ENCODE results near the gene PTPRN2.
"Not testable (repeated sequence)": the region's sequence is repeated elsewhere in the genome, so short reads cannot be mapped to it uniquely, and the experiment has no call there.

Gene PTPRN2

GRCh38 chr7:158345731-158346130, 241.9 kb downstream of the PTPRN2 start:
- DNase-seq (ENCODE audit: extremely low read depth, low read depth): no peak
- no peak for TF ChIP-seq CTCF (IDR thresholded peaks at IDR 0.05; ENCODE audit: low read depth, low read length)

DNA sequence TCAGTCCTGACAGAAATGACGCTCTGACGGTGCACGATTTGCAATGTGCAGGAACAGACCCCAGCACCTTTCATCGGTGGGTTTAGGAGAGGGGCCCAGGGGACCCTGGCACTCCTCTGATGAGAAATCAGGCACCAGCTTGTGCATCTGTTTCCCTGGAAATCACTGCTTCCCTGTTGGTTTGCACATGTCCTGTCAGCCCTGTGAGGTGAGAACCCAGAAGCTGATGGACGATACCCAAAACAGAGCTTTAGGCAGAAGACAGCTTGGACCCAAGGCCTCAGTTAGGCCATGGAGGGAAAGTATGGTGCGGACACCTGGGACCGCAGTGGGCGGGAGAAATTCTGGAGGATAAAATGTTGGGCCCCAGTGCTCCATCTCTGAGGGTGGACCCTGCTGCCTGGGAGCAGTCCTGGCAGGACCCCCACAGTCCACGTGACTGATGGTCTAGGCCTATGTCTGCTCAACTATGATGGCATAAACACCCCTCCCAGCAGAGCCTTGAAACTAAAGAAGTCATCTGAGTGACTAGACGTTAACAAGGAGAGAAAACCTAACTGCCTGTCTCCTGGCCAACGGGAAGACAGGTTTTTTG, 242.8 kb downstream of the PTPRN2 start:
- DNase-seq (ENCODE audit: extremely low read depth, low read depth): no peak
- no peak for TF ChIP-seq CTCF (IDR thresholded peaks at IDR 0.05; ENCODE audit: low read depth, low read length)

DNA sequence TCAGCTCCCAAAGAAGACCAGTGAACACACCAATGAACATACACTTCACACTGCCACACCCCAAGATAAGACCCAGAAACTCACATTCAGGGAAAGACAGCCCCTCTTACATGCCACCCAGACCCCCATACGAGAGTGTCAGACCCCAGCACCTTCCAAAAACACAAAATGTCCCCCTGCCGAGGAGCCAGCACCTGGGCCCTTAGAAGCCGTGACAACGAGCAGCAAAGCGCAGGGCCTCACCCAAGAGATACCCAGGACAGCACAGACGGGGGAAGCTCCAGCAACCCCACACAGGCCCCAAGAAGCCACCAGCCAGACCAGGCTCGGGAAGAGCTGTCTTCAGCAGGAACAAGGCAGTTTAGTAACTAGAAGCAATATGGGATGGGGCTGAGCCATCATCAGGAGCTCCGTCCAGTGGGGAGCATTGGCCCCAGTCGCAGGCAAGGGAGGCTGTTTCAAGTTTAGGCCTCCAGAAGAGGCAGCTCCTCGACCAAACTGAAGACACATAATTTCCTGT, 243.6 kb downstream of the PTPRN2 start:
- DNase-seq (ENCODE audit: extremely low read depth, low read depth): no peak
- TF ChIP-seq CTCF (IDR thresholded peaks at IDR 0.05; ENCODE audit: low read depth, low read length): no peak

GRCh38 chr7:158343526-158343925, 244.1 kb downstream of the PTPRN2 start:
- DNase-seq (ENCODE audit: extremely low read depth, low read depth): no peak
- no peak for TF ChIP-seq CTCF (IDR thresholded peaks at IDR 0.05; ENCODE audit: low read depth, low read length)

GRCh38 chr7:158341097-158341496, 246.5 kb downstream of the PTPRN2 start:
- DNase-seq (ENCODE audit: extremely low read depth, low read depth): not testable (repeated sequence)

- not testable (repeated sequence) for DNase-seq (ENCODE audit: extremely low read depth, low read depth)
Observed at GRCh38 chr7:158336952-158337351, 250.7 kb downstream of the PTPRN2 start.

DNA sequence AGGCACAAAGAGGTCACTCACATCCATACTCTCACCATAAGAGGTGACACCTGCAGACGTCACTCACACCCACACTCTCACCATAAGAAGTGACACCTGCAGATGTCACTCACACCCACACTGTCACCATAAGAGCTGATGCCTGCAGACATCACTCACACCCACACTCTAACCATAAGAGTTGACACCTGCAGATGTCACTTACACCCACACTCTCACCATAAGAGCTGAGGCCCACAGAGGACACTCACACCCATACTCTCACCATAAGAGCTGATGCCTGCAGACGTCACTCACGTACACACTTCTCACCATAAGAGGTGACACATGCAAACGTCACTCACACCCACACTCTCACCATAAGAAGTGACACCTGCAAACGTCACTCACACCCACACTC, 255.1 kb downstream of the PTPRN2 start:
- not testable (repeated sequence) for DNase-seq (ENCODE audit: extremely low read depth, low read depth)

DNA sequence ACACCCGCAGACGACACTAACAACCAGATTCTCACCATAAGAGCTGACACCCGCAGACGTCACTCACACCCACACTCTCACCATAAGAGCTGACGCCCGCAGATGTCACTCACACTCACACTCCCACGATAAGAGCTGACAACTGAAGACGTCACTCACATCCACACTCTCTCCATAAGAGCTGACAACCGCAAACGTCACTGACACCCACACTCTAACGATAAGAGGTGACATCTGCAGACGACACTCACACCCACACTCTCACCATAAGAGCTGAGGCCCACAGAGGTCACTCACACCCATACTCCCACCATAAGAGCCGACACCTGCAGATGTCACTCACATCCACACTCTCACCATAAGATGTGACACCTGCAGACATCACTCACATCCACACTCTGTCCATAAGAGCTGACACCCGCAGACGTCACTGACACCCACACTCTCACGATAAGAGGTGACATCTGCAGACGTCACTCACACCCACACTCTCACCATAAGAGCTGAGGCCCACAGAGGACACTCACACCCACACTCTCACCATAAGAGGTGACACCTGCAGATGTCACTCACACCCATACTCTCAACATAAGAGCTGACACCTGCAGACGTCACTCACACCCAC, 255.7 kb downstream of the PTPRN2 start:
- not testable (repeated sequence) for DNase-seq (ENCODE audit: extremely low read depth, low read depth)

GRCh38 chr7:158329686-158330085, 257.9 kb downstream of the PTPRN2 start:
- no peak for DNase-seq (ENCODE audit: extremely low read depth, low read depth)
- no peak for TF ChIP-seq CTCF (IDR thresholded peaks at IDR 0.05; ENCODE audit: low read depth, low read length)

All from AG09319 (cell line).